A673 (cell line): Measurements from ENCODE around the gene OR8J3. TPM values are rescaled to one million over a fixed set of nuclear protein-coding genes. Genes with fewer than 3 reads are reported as not detected.

Source experiments
- BruUV-seq: library from RNA; stranded (reverse); fragments of 400-500 nt; replicated peaks from 2 replicates; lab custom pipeline; 2021; lab: Mats Ljungman, UMichigan
- CTCF ChIA-PET: fragments of 300-600 bp; sonication (Branson Sonifier 250); formaldehyde crosslinking; loops from one replicate; lab custom pipeline; 2022; ENCODE audit warnings: antibody characterized with exemption; lab: Charles Lee
- POLR2A ChIA-PET: fragments of 300-600 bp; sonication (Branson Sonifier 250); formaldehyde crosslinking; loops from one replicate; lab custom pipeline; 2022; ENCODE audit warnings: antibody characterized with exemption; ENCODE audit not compliant: low non-redundant PET; lab: Charles Lee
- DNase-seq: peaks from one replicate; pipeline ENCODE4 v3.0.0-alpha.2; 2015; ENCODE audit warnings: low spot score
- H3K27ac ChIP-seq: fragments of 200-600 bp; sonication (generic); 2 replicates; pipeline ENCODE4 v1.5.1; 2016; ENCODE audit warnings: mixed run types, low read depth, mild to moderate bottlenecking, mixed read lengths, antibody characterized with exemption, low read length; ENCODE audit not compliant: poor library complexity, severe bottlenecking
- H3K27me3 ChIP-seq: fragments of 200-600 bp; sonication (generic); replicated peaks from 2 replicates; pipeline ENCODE4 v1.6.1; 2017; ENCODE audit warnings: mixed run types, low read depth, mild to moderate bottlenecking, mixed read lengths, antibody characterized with exemption, low read length; ENCODE audit not compliant: insufficient read depth, poor library complexity
- H3K36me3 ChIP-seq: fragments of 200-600 bp; sonication (generic); 2 replicates; pipeline ENCODE4 v1.6.1; 2016; ENCODE audit warnings: mixed run types, mild to moderate bottlenecking, mixed read lengths, antibody characterized with exemption, low read length; ENCODE audit not compliant: insufficient read depth, poor library complexity, severe bottlenecking
- H3K4me1 ChIP-seq: fragments of 200-600 bp; sonication (generic); 2 replicates; pipeline ENCODE4 v1.6.1; 2017; ENCODE audit warnings: mixed run types, mild to moderate bottlenecking, mixed read lengths, antibody characterized with exemption, low read length; ENCODE audit not compliant: insufficient read depth, poor library complexity, severe bottlenecking
- H3K4me3 ChIP-seq: fragments of 200-600 bp; sonication (generic); 2 replicates; pipeline ENCODE4 v1.5.1; 2016; ENCODE audit warnings: low read depth, mixed run types, mild to moderate bottlenecking, mixed read lengths, low read length; ENCODE audit not compliant: poor library complexity, severe bottlenecking
- H3K9me3 ChIP-seq: fragments of 200-600 bp; sonication (generic); 2 replicates; pipeline ENCODE4 v1.6.1; 2016; ENCODE audit warnings: mixed run types, low read depth, mild to moderate bottlenecking, mixed read lengths, antibody characterized with exemption, low read length; ENCODE audit not compliant: poor library complexity, severe bottlenecking
- CTCF ChIP-seq: fragments of 300-800, 200-600 bp; sonication (generic); conservative IDR thresholded peaks from 2 replicates; pipeline ENCODE4 v1.5.1; 2017; ENCODE audit warnings: low read depth, mild to moderate bottlenecking, antibody characterized with exemption, low read length, moderate library complexity, mixed read lengths
- EZH2 ChIP-seq: fragments of 200-600 bp; sonication (generic); IDR thresholded peaks from 2 replicates; pipeline ENCODE4 v1.6.1; 2017; ENCODE audit warnings: borderline replicate concordance, low read depth, mild to moderate bottlenecking, mixed read lengths, antibody characterized with exemption, low read length; ENCODE audit not compliant: poor library complexity, severe bottlenecking
- intact Hi-C: fragments of 100-400 bp; cut with micrococcal nuclease; formaldehyde crosslinking; loops from one replicate; pipeline ENCODE4 v1.10.0; 2022; ENCODE audit not compliant: unreplicated experiment
- total RNA-seq: library from RNA; stranded (reverse); gene quantifications from 2 replicates; pipeline ENCODE4 v1.2.3, GENCODE V29; 2021

Gene OR8J3
- total RNA-seq, 1 experiment from 2014 or later: not detected

GRCh38 chr11:56176318-56176717 is 36.3 kb upstream of the OR8J3 start, which contains the start of gene OR5J2:
TSS of gene OR5J2 (plus strand) at chr11:56176618. CDS start at chr11:56176618, 0 bp downstream.
- no peaks in the 10 kb centered on the region for H3K4me1 ChIP-seq
- no peak for DNase-seq
- no peaks in the 10 kb centered on the region for H3K27me3 ChIP-seq
- no peak within 1 kb of the TSS for H3K4me3 ChIP-seq
- intact Hi-C loops: no loop called here
- H3K27ac ChIP-seq: no peak within 1 kb of the TSS
- H3K9me3 ChIP-seq: peaks cover 45% of the 10 kb centered on the region
- TF ChIP-seq CTCF (no peak), EZH2 (no peak)
- ChIA-PET POLR2A (no interaction called here), CTCF (no interaction called here)
- no TSS peak for BruUV-seq
- no peaks in the 10 kb centered on the region for H3K36me3 ChIP-seq

- DNase-seq: no peak
- Histone ChIP-seq H3K27me3 (no peaks in the 10 kb centered on the region), H3K27ac (no peak overlapping the region), H3K9me3 (peaks cover 35% of the 10 kb centered on the region), H3K4me1 (no peaks in the 10 kb centered on the region), H3K4me3 (no peak overlapping the region), H3K36me3 (no peaks in the 10 kb centered on the region)
- intact Hi-C loops: no loop called here
- ChIA-PET CTCF (no interaction called here), POLR2A (no interaction called here)
- TF ChIP-seq CTCF (no peak), EZH2 (no peak)
- no TSS peak for BruUV-seq
Observed at GRCh38 chr11:56172256-56172830, 32.3 kb upstream of the OR8J3 start.

- POLR2A ChIA-PET: no interaction called here
- H3K27me3 ChIP-seq: no peaks in the 10 kb centered on the region
- no peaks in the 10 kb centered on the region for H3K4me1 ChIP-seq
- H3K4me3 ChIP-seq: no peak overlapping the region
- DNase-seq: no peak
- BruUV-seq: no TSS peak
- H3K9me3 ChIP-seq: peaks cover 12% of the 10 kb centered on the region
- no peak overlapping the region for H3K27ac ChIP-seq
- CTCF ChIA-PET: no interaction called here
- H3K36me3 ChIP-seq: no peaks in the 10 kb centered on the region
- intact Hi-C loops: no loop called here
- TF ChIP-seq CTCF (no peak), EZH2 (no peak)
Observed at GRCh38 chr11:56163804-56164203, 23.8 kb upstream of the OR8J3 start.
